ENCODE measurements around the gene PFKP. TPM values are rescaled to one million over a fixed set of nuclear protein-coding genes. Genes with fewer than 3 reads are reported as not detected.
A peak's percentile ranks its signal among the peaks of the same experiment; 100 is the strongest.

The PFKP gene
- total and polyA plus RNA-seq, 2 experiments from 2014 or later: 24.6 to 48.9 TPM

- H3K36me3 ChIP-seq (replicated peaks; ENCODE audit: insufficient read depth, low read depth): no peaks in the 10 kb centered on the region
- no peak overlapping the region for H3K4me2 ChIP-seq
- no peaks in the 10 kb centered on the region for H3K9me2 ChIP-seq (replicated peaks; ENCODE audit: insufficient read depth)
- no peak for DNase-seq (ENCODE audit: low spot score)
- H2AFZ ChIP-seq: no peak overlapping the region
- H3K79me2 ChIP-seq: no peaks in the 10 kb centered on the region
- no peaks in the 10 kb centered on the region for H3K4me1 ChIP-seq (ENCODE audit: insufficient read depth)
- H3K4me3 ChIP-seq: no peak overlapping the region
- no peaks in the 10 kb centered on the region for H3K27me3 ChIP-seq
- 75% methylated on average over 20 of the region's 20 CpGs for WGBS (ENCODE audit: low lambda C conversion rate, missing lambda C conversion rate)
- H4K20me1 ChIP-seq (ENCODE audit: insufficient read depth, poor library complexity, severe bottlenecking): no peaks in the 10 kb centered on the region
- no peak overlapping the region for H3K27ac ChIP-seq
- TF ChIP-seq EZH2phosphoT487 (IDR thresholded peaks at IDR 0.05; ENCODE audit: low read depth, severe bottlenecking, unreplicated experiment): no peak
- H3K9me3 ChIP-seq (ENCODE audit: low read depth): no peaks in the 10 kb centered on the region
Observed at GRCh38 chr10:3116508-3117100, 49.3 kb downstream of the PFKP start.

- no peak overlapping the region for H3K4me3 ChIP-seq
- no peak overlapping the region for H3K27ac ChIP-seq
- no peaks in the 10 kb centered on the region for H4K20me1 ChIP-seq (ENCODE audit: insufficient read depth, poor library complexity, severe bottlenecking)
- H3K4me1 ChIP-seq (ENCODE audit: insufficient read depth): no peaks in the 10 kb centered on the region
- no peaks in the 10 kb centered on the region for H3K27me3 ChIP-seq
- no peak for DNase-seq (ENCODE audit: low spot score)
- no peaks in the 10 kb centered on the region for H3K36me3 ChIP-seq (replicated peaks; ENCODE audit: insufficient read depth, low read depth)
- H3K79me2 ChIP-seq: no peaks in the 10 kb centered on the region
- 96% methylated on average over 12 of the region's 12 CpGs for WGBS (ENCODE audit: low lambda C conversion rate, missing lambda C conversion rate)
- H3K9me3 ChIP-seq (ENCODE audit: low read depth): no peaks in the 10 kb centered on the region
- H3K9me2 ChIP-seq (replicated peaks; ENCODE audit: insufficient read depth): no peaks in the 10 kb centered on the region
- TF ChIP-seq CTCF (IDR thresholded peaks at IDR 0.05; ENCODE audit: poor library complexity) (no peak), EZH2phosphoT487 (IDR thresholded peaks at IDR 0.05; ENCODE audit: low read depth, severe bottlenecking, unreplicated experiment) (no peak), EZH2 (IDR thresholded peaks at IDR 0.05; ENCODE audit: borderline replicate concordance) (no peak)
- no peak overlapping the region for H3K4me2 ChIP-seq
- no peak overlapping the region for H2AFZ ChIP-seq
Observed at GRCh38 chr10:3117486-3117885, 50.1 kb downstream of the PFKP start.

GRCh38 chr10:3118641-3119091 lies 51.3 kb downstream of the PFKP start:
- Histone ChIP-seq H3K27me3 (no peaks in the 10 kb centered on the region), H3K36me3 (replicated peaks; ENCODE audit: insufficient read depth, low read depth) (no peaks in the 10 kb centered on the region), H3K27ac (no peak overlapping the region), H3K4me2 (no peak overlapping the region), H3K4me1 (ENCODE audit: insufficient read depth) (no peaks in the 10 kb centered on the region), H4K20me1 (ENCODE audit: insufficient read depth, poor library complexity, severe bottlenecking) (no peaks in the 10 kb centered on the region), H3K79me2 (no peaks in the 10 kb centered on the region), H3K4me3 (no peak overlapping the region), H3K9me3 (ENCODE audit: low read depth) (no peaks in the 10 kb centered on the region), H3K9me2 (replicated peaks; ENCODE audit: insufficient read depth) (no peaks in the 10 kb centered on the region), H2AFZ (no peak overlapping the region)
- 97% methylated on average over 32 of the region's 32 CpGs for WGBS (ENCODE audit: low lambda C conversion rate, missing lambda C conversion rate)
- DNase-seq (ENCODE audit: low spot score): no peak
- TF ChIP-seq CTCF (IDR thresholded peaks at IDR 0.05; ENCODE audit: poor library complexity): no peak
- no peak for TF ChIP-seq EZH2 (IDR thresholded peaks at IDR 0.05; ENCODE audit: borderline replicate concordance)
- TF ChIP-seq EZH2phosphoT487 (IDR thresholded peaks at IDR 0.05; ENCODE audit: low read depth, severe bottlenecking, unreplicated experiment): no peak

- Histone ChIP-seq H3K36me3 (replicated peaks; ENCODE audit: insufficient read depth, low read depth) (no peaks in the 10 kb centered on the region), H3K4me1 (ENCODE audit: insufficient read depth) (no peaks in the 10 kb centered on the region), H4K20me1 (ENCODE audit: insufficient read depth, poor library complexity, severe bottlenecking) (no peaks in the 10 kb centered on the region), H3K9me2 (replicated peaks; ENCODE audit: insufficient read depth) (no peaks in the 10 kb centered on the region), H2AFZ (no peak overlapping the region), H3K4me3 (no peak overlapping the region), H3K79me2 (no peaks in the 10 kb centered on the region), H3K27ac (no peak overlapping the region), H3K9me3 (ENCODE audit: low read depth) (no peaks in the 10 kb centered on the region), H3K27me3 (no peaks in the 10 kb centered on the region), H3K4me2 (no peak overlapping the region)
- no peak for DNase-seq (ENCODE audit: low spot score)
- TF ChIP-seq EZH2 (IDR thresholded peaks at IDR 0.05; ENCODE audit: borderline replicate concordance) (no peak), CTCF (IDR thresholded peaks at IDR 0.05; ENCODE audit: poor library complexity) (peak; percentile 15), EZH2phosphoT487 (IDR thresholded peaks at IDR 0.05; ENCODE audit: low read depth, severe bottlenecking, unreplicated experiment) (no peak)
- WGBS (ENCODE audit: low lambda C conversion rate, missing lambda C conversion rate): 88% methylated on average over 29 of the region's 31 CpGs
Observed at GRCh38 chr10:3119796-3120459, 52.6 kb downstream of the PFKP start.
